HepG2 (cell line): ENCODE data around the gene PPP1R13L. TPM values are rescaled to one million over a fixed set of nuclear protein-coding genes. Genes with fewer than 3 reads are reported as not detected.

Experiments
- AKNA ChIP-seq: sonication (generic); formaldehyde crosslinking; IDR thresholded peaks from 2 replicates; pipeline ENCODE4 v1.4.0; 2020; ENCODE audit warnings: missing genetic modification reagents, borderline replicate concordance
- ATAD3A ChIP-seq: sonication (generic); formaldehyde crosslinking; IDR thresholded peaks from 2 replicates; pipeline ENCODE4 v1.4.0; 2020; ENCODE audit warnings: missing genetic modification reagents
- CC2D1A ChIP-seq: sonication (generic); formaldehyde crosslinking; IDR thresholded peaks from 2 replicates; pipeline ENCODE4 v1.8.1; 2023; ENCODE audit warnings: mild to moderate bottlenecking, missing genetic modification reagents
- DNMT3B ChIP-seq: conservative IDR thresholded peaks from 2 replicates; pipeline ENCODE4 v1.6.1; 2016; ENCODE audit warnings: missing biosample characterization, control low read depth
- HMGA1 ChIP-seq: sonication (generic); formaldehyde crosslinking; conservative IDR thresholded peaks from 2 replicates; pipeline ENCODE4 v1.4.0; 2020; ENCODE audit warnings: missing genetic modification reagents
- KAT8 ChIP-seq: IDR thresholded peaks from 2 replicates; pipeline ENCODE4 v1.6.1; 2016; ENCODE audit warnings: missing genetic modification reagents, missing compliant biosample characterization
- NFYC ChIP-seq: IDR thresholded peaks from 2 replicates; pipeline ENCODE4 v1.6.1; 2016; ENCODE audit warnings: missing genetic modification reagents, missing compliant biosample characterization
- NR0B2 ChIP-seq: sonication (generic); formaldehyde crosslinking; IDR thresholded peaks from 2 replicates; pipeline ENCODE4 v1.4.0; 2020; ENCODE audit warnings: mild to moderate bottlenecking, missing genetic modification reagents
- PLRG1 ChIP-seq: fragments of 450-650 bp; conservative IDR thresholded peaks from 2 replicates; pipeline ENCODE4 v1.6.1; 2016
- WIZ ChIP-seq: sonication (generic); formaldehyde crosslinking; IDR thresholded peaks from 2 replicates; pipeline ENCODE4 v1.5.1; 2020; ENCODE audit warnings: mild to moderate bottlenecking, missing genetic modification reagents
- ZBTB14 ChIP-seq: sonication (generic); formaldehyde crosslinking; IDR thresholded peaks from 2 replicates; pipeline ENCODE4 v1.4.0; 2020; ENCODE audit warnings: missing genetic modification reagents
- ZFP1 ChIP-seq: IDR thresholded peaks from 2 replicates; pipeline ENCODE4 v1.6.1; 2016
- ZNF501 ChIP-seq: sonication (generic); formaldehyde crosslinking; IDR thresholded peaks from 2 replicates; pipeline ENCODE4 v1.5.1; 2020; ENCODE audit warnings: mild to moderate bottlenecking, moderate library complexity, missing genetic modification reagents
- ZNF563 ChIP-seq: sonication (generic); formaldehyde crosslinking; IDR thresholded peaks from 2 replicates; pipeline ENCODE4 v1.8.0; 2022; ENCODE audit warnings: mild to moderate bottlenecking, moderate library complexity, missing genetic modification reagents
- ZNF639 ChIP-seq: conservative IDR thresholded peaks from 2 replicates; pipeline ENCODE4 v1.6.1; 2018; ENCODE audit warnings: missing genetic modification reagents
- ZNF7 ChIP-seq: IDR thresholded peaks from 2 replicates; pipeline ENCODE4 v1.6.1; 2016; ENCODE audit warnings: missing biosample characterization, missing genetic modification reagents
- ZNF746 ChIP-seq: sonication (generic); formaldehyde crosslinking; IDR thresholded peaks from 2 replicates; pipeline ENCODE4 v1.8.0; 2022; ENCODE audit warnings: mild to moderate bottlenecking, missing genetic modification reagents
- ZNF816 ChIP-seq: sonication (generic); formaldehyde crosslinking; IDR thresholded peaks from 2 replicates; pipeline ENCODE4 v1.8.0; 2022; ENCODE audit warnings: missing genetic modification reagents, mild to moderate bottlenecking, borderline replicate concordance
- polyA plus RNA-seq, 8 experiments: library from polyadenylated mRNA; depleted of rRNA in 3 of 8; stranded (reverse) in 7 of 8; unstranded in 1 of 8; fragments of >200 nt; fragmentation: Illumina TruSeq in 4 of 8; extraction: Trizol in 4 of 8; gene quantifications; 2 replicates each; pipeline versions ENCODE4 v1.2.1 to v1.2.3, GENCODE V29; 2011 to 2016; ENCODE audit warnings: low read depth in 4 of 8, missing spikeins in 1 of 8, mixed read lengths in 1 of 8; ENCODE audit not compliant: insufficient read depth in 1 of 8
- total RNA-seq, 5 experiments: library from RNA; depleted of rRNA; stranded (reverse); fragments of >200 nt; fragmentation: Illumina TruSeq; extraction: Trizol; gene quantifications; 2 replicates each; pipeline ENCODE4 v1.2.3, GENCODE V29; 2016; ENCODE audit warnings: low read depth in 1 of 5
- TF ChIP-seq, protein P1 (sequence below): sonication (generic); formaldehyde crosslinking; IDR thresholded peaks from 2 replicates; pipeline ENCODE4 v1.8.0; 2022; ENCODE audit warnings: mild to moderate bottlenecking, missing genetic modification reagents
- TF ChIP-seq, protein P2 (sequence below): sonication (generic); formaldehyde crosslinking; IDR thresholded peaks from 2 replicates; pipeline ENCODE4 v1.4.0; 2020; ENCODE audit warnings: low read depth, mild to moderate bottlenecking, missing genetic modification reagents

Gene PPP1R13L
- total and polyA plus RNA-seq, 2 of the 13 experiments (the other 11 are each of a cell fraction or from before 2014, with no cell fraction given): 1.3 to 6.6 TPM

DNA sequence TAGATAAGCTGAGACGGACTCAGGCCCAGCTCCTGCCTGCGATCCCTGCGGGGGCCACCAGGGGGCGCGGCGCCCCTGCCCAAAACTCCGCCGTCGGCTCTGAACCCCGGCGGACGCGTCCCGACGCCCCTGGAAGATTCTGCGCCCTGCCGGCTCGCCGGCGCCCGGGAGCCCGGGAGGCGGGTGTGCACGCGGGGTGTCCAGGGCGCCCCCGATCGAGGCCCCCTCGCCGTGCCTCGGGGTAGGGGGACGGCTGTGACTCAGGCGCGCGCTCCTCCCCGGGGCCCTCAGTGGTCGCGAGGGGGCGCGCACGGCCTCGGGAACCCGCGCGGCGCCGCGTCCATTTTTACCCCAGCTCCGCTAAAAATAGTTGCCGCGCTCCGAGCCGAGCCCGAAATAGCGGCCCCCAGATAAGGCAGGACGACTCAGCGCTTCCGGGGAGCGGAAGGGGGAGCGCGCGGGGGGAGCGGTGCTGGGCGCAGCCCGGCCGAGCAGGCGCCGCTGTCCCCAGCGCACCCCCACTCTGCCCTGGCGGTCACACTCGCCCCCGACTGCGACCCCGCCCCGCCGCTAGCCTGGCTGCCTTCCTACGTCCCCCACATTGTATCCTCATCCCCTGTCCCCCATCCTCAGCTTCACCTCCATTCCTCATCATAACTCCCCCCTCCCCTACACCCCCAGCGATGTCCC lies 34.8 kb upstream of the PPP1R13L start (continued):
- TF ChIP-seq AKNA (CRISPR knock-in tag) (no peak), NR0B2 (CRISPR knock-in tag) (no peak), PLRG1 (no peak), ZNF563 (CRISPR knock-in tag) (no peak), NFYC (CRISPR knock-in tag) (no peak), ATAD3A (CRISPR knock-in tag) (no peak), ZBTB14 (CRISPR knock-in tag) (peak; percentile 93), ZNF746 (CRISPR knock-in tag) (no peak), ZNF816 (CRISPR knock-in tag) (peak; percentile 63; the same call in 1 of the 2 replicates), ZNF639 (CRISPR knock-in tag) (0 out of 2 replicates have a peak, but pooled peaks have one; percentile 41), KAT8 (CRISPR knock-in tag) (peak; percentile 22; the same call in 1 of the 2 replicates), DNMT3B (no peak), ZNF7 (no peak), WIZ (no peak), ZNF501 (CRISPR knock-in tag) (no peak), HMGA1 (CRISPR knock-in tag) (no peak), ZFP1 (no peak), CC2D1A (no peak)
- TF ChIP-seq, protein P1, sequence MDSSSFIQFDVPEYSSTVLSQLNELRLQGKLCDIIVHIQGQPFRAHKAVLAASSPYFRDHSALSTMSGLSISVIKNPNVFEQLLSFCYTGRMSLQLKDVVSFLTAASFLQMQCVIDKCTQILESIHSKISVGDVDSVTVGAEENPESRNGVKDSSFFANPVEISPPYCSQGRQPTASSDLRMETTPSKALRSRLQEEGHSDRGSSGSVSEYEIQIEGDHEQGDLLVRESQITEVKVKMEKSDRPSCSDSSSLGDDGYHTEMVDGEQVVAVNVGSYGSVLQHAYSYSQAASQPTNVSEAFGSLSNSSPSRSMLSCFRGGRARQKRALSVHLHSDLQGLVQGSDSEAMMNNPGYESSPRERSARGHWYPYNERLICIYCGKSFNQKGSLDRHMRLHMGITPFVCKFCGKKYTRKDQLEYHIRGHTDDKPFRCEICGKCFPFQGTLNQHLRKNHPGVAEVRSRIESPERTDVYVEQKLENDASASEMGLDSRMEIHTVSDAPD (CRISPR knock-in tag): no peak
- TF ChIP-seq, protein P2, sequence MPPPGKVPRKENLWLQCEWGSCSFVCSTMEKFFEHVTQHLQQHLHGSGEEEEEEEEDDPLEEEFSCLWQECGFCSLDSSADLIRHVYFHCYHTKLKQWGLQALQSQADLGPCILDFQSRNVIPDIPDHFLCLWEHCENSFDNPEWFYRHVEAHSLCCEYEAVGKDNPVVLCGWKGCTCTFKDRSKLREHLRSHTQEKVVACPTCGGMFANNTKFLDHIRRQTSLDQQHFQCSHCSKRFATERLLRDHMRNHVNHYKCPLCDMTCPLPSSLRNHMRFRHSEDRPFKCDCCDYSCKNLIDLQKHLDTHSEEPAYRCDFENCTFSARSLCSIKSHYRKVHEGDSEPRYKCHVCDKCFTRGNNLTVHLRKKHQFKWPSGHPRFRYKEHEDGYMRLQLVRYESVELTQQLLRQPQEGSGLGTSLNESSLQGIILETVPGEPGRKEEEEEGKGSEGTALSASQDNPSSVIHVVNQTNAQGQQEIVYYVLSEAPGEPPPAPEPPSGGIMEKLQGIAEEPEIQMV (CRISPR knock-in tag): no peak
